Activated CD8-positive, alpha-beta T cell treated with anti-CD3 and anti-CD28 coated beads, Interleukin-2, amount 10 ng/mL, durations not matched to agents 7 days and 5 days (primary cell): ENCODE data around the gene DRD1. TPM values are rescaled to one million over a fixed set of nuclear protein-coding genes. Genes with fewer than 3 reads are reported as not detected.
"Not testable (repeated sequence)": the region's sequence is repeated elsewhere in the genome, so short reads cannot be mapped to it uniquely, and the experiment has no call there.

ENCODE experiments used
- ATAC-seq: fragments of 150-1000 bp; cut with Tn5 transposase; one replicate; pipeline ENCODE4 v1.10.0; 2021; ENCODE audit warnings: moderate library complexity
- CTCF ChIA-PET: fragments of 350-600 bp; sonication (Branson Sonifier 250); formaldehyde crosslinking; loops from one replicate; lab custom pipeline; 2021; ENCODE audit warnings: antibody characterized with exemption; lab: Charles Lee
- POLR2A ChIA-PET: fragments of 350-600 bp; sonication (Branson Sonifier 250); formaldehyde crosslinking; loops from one replicate; lab custom pipeline; 2021; ENCODE audit warnings: antibody characterized with exemption; lab: Charles Lee
- DNase-seq: peaks from one replicate; pipeline ENCODE4 v3.0.0-alpha.2; 2020
- H3K27ac Mint-ChIP-seq: one replicate; pipeline ENCODE4 v1.8.0; 2021; ENCODE audit warnings: mild to moderate bottlenecking, mixed read lengths
- H3K27me3 Mint-ChIP-seq: one replicate; pipeline ENCODE4 v1.8.0; 2021; ENCODE audit warnings: low read depth, mixed read lengths
- H3K36me3 Mint-ChIP-seq: one replicate; pipeline ENCODE4 v1.8.0; 2021; ENCODE audit warnings: low read depth, mixed read lengths
- H3K4me1 Mint-ChIP-seq: one replicate; pipeline ENCODE4 v1.8.0; 2021; ENCODE audit warnings: low read depth, mixed read lengths
- H3K4me3 Mint-ChIP-seq: one replicate; pipeline ENCODE4 v1.8.0; 2021; ENCODE audit warnings: mild to moderate bottlenecking, mixed read lengths
- H3K9me3 Mint-ChIP-seq: one replicate; pipeline ENCODE4 v1.8.0; 2022; ENCODE audit warnings: mixed read lengths; ENCODE audit not compliant: insufficient read depth
- total RNA-seq, 2 experiments: library from RNA; stranded (reverse); gene quantifications; one replicate each; pipeline ENCODE4 v1.2.3, GENCODE V29; 2021

The DRD1 gene
- total RNA-seq, 2 experiments from 2014 or later: not detected

DNA sequence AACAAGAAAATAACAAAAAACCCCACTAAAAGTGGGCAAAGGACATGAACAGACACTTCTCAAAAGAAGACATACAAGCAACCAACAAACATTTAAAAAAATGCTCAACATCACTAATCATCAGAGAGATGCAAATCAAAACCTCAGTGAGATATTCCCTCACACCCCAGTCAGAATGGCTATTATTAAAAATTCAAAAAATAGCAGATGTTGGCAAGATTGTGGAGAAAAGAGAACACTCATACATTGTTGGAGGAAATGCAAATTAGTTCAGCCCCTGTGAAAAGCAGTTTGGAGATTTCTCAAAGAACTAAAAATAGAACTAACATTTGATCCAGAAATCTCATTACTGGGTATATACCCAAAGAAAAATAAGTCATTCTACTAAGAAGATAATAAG, 19.4 kb downstream of the DRD1 start:
- H3K4me1 Mint-ChIP-seq, DNase-seq, H3K36me3 Mint-ChIP-seq, POLR2A ChIA-PET, CTCF ChIA-PET, H3K27ac Mint-ChIP-seq, H3K9me3 Mint-ChIP-seq, H3K4me3 Mint-ChIP-seq, ATAC-seq: not testable (repeated sequence)
- H3K27me3 Mint-ChIP-seq: peaks cover 14% of the 10 kb centered on the region

DNA sequence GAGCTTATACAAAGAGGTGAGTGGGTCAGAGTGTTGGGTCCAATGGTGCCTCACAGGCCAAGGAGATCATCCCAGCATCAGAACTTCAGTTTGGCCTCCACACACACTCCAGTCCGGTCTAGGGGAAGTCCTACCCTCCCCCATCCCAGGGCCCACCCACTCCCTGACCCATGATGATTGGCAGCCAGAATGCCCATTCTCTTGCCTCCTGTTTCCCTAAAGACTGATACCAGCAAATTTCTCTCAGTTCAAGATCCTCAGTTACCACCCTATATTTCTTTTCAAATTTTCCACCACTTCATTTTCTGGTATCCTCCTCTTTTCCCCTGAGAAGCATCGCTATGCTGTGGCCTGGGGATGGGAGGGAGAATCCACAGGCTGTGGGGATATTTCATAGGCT, 21.9 kb downstream of the DRD1 start:
- ATAC-seq (no peak), DNase-seq (no peak)
- no peaks in the 10 kb centered on the region for H3K36me3 Mint-ChIP-seq
- H3K4me1 Mint-ChIP-seq: no peaks in the 10 kb centered on the region
- no peaks in the 10 kb centered on the region for H3K9me3 Mint-ChIP-seq
- H3K27ac Mint-ChIP-seq: no peak overlapping the region
- H3K4me3 Mint-ChIP-seq: no peak overlapping the region
- H3K27me3 Mint-ChIP-seq: peaks cover 10% of the 10 kb centered on the region
- CTCF ChIA-PET: no interaction called here
- POLR2A ChIA-PET: no interaction called here

DNA sequence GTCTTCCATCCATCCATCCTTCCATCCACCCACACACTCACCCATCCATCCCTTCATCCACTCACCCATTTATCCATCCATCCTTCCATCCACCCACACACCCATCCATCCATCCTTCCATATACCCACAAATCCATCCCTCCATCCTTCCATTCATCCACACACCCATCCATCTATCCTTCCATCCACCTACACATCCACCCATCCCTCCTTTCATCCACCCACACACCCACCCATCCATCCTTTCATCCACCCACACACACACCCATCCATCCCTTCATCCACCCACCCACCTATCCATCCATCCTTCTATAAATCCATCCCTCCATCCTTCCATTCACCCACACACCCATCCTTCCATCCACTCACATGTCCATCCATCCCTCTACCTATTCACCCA, 23.6 kb downstream of the DRD1 start:
- Mint-ChIP-seq H3K9me3 (peaks cover 3% of the 10 kb centered on the region), H3K36me3 (no peaks in the 10 kb centered on the region), H3K4me1 (no peaks in the 10 kb centered on the region), H3K27me3 (peaks cover 10% of the 10 kb centered on the region), H3K27ac (no peak overlapping the region), H3K4me3 (no peak overlapping the region)
- ChIA-PET POLR2A (no interaction called here), CTCF (no interaction called here)
- ATAC-seq: no peak
- no peak for DNase-seq

DNA sequence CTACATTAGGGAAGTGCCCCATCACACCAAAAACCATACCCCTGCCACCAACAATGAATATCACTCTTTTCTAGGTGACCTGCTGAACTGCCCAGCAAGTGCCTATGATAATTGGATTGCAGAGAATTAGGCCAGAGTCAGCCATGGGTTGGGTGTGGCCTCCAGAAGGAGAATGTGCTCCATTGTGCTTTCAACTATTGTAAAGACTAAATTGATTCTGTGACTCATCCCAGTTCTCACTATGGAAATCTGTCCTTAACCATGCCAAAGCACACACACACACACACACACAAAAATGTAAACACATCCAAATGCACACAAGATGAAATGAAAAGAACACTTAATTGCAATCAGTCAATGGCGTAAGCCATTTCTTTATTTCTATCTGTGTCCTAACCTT, 25.7 kb downstream of the DRD1 start:
- H3K9me3 Mint-ChIP-seq: peaks cover 3% of the 10 kb centered on the region
- H3K27me3 Mint-ChIP-seq: peaks cover 10% of the 10 kb centered on the region
- no peak overlapping the region for H3K27ac Mint-ChIP-seq
- ChIA-PET POLR2A (no interaction called here), CTCF (no interaction called here)
- ATAC-seq: no peak
- no peaks in the 10 kb centered on the region for H3K36me3 Mint-ChIP-seq
- no peak overlapping the region for H3K4me3 Mint-ChIP-seq
- no peak for DNase-seq
- no peaks in the 10 kb centered on the region for H3K4me1 Mint-ChIP-seq

DNA sequence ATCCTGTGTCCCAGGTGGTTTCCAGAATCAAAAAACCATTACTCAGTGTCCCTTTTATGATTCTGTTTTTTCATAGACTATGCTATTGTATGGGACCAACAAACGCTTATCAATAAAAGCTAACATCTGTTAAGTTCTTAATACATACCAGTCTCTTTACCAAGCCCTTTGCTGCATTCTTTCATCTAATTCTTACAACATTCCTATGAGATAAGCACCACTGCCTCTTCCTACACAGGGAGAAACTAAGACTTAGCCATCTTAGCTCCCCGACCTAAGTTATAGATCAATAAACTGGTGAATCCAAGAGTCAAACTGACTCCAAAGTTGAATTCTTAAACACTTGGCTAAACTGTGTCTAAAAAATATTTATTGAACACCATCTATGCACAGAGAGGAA, 26.6 kb downstream of the DRD1 start:
- H3K4me1 Mint-ChIP-seq: no peaks in the 10 kb centered on the region
- ChIA-PET POLR2A (no interaction called here), CTCF (interaction anchor here (1.0 kb wide), 1 partner anchor 301 kb away, joined by 3 read pairs; no protein-coding TSS in a partner anchor)
- peaks cover 7% of the 10 kb centered on the region for H3K27me3 Mint-ChIP-seq
- no peak overlapping the region for H3K27ac Mint-ChIP-seq
- DNase-seq: no peak
- peaks cover 3% of the 10 kb centered on the region for H3K9me3 Mint-ChIP-seq
- no peak for ATAC-seq
- no peak overlapping the region for H3K4me3 Mint-ChIP-seq
- H3K36me3 Mint-ChIP-seq: no peaks in the 10 kb centered on the region

DNA sequence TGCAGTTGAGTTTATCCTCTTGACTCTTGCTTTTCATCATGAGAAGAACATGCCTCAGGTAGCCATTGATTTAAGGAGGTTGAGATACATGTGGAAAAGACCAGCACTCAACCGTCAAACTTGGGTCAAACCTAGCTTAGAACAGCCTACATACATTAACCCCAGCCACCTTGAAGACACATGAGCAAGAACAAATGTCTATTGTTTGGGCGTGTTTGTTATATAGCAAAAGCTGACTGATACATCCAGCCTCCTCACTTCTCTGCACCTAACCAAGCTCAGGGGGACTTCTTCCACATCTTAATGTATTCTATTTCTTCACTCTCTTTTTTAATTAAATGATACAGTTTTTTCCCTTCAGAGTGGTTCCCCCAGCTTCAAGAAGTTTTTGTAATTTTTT, 28.7 kb downstream of the DRD1 start:
- Mint-ChIP-seq H3K4me3 (no peak overlapping the region), H3K36me3 (no peaks in the 10 kb centered on the region), H3K9me3 (peaks cover 3% of the 10 kb centered on the region), H3K4me1 (no peaks in the 10 kb centered on the region), H3K27ac (no peak overlapping the region), H3K27me3 (peaks cover 12% of the 10 kb centered on the region)
- CTCF ChIA-PET: no interaction called here
- no peak for ATAC-seq
- DNase-seq: no peak
- POLR2A ChIA-PET: no interaction called here

DNA sequence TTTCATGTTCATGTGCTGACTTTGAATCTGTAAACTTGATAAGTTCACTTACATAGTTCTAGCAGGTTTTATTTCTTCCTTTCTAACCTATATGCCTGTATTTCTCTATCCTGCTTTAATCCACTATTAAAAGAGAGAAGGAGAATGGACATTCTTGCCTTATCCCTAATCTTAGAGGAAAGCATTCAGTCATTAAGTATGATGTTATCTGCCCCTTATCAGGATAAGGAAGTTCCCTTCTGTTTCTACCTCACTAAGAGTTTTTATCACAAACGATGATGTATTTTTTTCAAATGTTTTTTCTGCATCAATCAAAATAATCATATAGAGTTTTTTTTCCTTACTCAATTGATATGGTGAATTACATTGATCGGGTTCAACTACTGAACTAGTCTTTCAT, 33.1 kb downstream of the DRD1 start:
- Mint-ChIP-seq H3K4me3 (no peak overlapping the region), H3K27ac (no peak overlapping the region), H3K4me1 (no peaks in the 10 kb centered on the region), H3K27me3 (peaks cover 26% of the 10 kb centered on the region), H3K9me3 (peaks cover 3% of the 10 kb centered on the region), H3K36me3 (no peaks in the 10 kb centered on the region)
- CTCF ChIA-PET: no interaction called here
- ATAC-seq: no peak
- POLR2A ChIA-PET: no interaction called here
- no peak for DNase-seq

DNA sequence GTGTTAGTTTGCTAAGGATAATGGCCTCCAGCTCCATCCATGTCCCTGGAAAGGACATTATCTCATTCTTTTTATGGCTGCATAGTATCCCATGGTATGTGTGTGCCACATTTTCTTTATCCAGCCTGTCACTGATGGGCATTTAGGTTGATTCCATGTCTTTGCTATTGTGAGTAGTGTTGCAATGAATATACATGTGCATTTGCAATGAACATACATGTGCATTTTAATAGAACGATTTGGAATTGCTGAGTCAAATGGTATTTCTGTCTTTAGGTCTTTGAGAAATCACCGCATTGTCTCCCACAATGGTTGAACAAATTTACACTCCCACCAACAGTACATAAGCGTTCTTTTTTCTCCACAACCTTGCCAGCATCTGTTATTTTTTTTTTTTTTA, 37.7 kb downstream of the DRD1 start:
- ATAC-seq (no peak), DNase-seq (no peak)
- ChIA-PET POLR2A (no interaction called here), CTCF (no interaction called here)
- no peak overlapping the region for H3K27ac Mint-ChIP-seq
- H3K36me3 Mint-ChIP-seq: no peaks in the 10 kb centered on the region
- no peaks in the 10 kb centered on the region for H3K9me3 Mint-ChIP-seq
- H3K4me1 Mint-ChIP-seq: no peaks in the 10 kb centered on the region
- no peak overlapping the region for H3K4me3 Mint-ChIP-seq
- H3K27me3 Mint-ChIP-seq: peaks cover 20% of the 10 kb centered on the region

DNA sequence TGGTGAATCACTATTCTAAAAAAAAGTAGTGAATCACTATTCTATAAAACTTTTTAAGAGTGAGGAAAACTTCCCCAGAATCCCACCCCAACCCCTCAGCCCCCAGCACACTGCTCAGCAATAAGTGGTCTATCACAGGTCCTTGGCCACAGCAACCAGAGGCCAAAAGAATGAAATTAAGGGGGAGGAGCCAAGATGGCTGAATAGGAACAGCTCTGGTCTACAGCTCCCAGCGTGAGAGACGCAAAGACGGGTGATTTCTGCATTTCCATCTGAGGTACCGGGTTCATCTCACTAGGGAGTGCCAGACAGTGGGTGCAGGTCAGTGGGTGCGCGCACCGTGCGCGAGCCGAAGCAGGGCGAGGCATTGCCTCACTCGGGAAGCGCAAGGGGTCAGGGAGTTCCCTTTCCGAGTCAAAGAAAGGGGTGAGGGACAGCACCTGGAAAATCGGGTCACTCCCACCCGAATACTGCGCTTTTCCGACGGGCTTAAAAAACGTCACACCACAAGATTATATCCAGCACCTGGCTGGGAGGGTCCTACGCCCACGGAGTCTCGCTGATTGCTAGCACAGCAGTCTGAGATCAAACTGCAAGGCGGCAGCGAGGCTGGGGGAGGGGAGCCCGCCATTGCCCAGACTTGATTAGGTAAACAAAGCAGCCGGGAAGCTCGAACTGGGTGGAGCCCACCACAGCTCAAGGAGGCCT, 46.2 kb downstream of the DRD1 start:
- not testable (repeated sequence) for H3K27ac Mint-ChIP-seq, H3K4me1 Mint-ChIP-seq, ATAC-seq

DNA sequence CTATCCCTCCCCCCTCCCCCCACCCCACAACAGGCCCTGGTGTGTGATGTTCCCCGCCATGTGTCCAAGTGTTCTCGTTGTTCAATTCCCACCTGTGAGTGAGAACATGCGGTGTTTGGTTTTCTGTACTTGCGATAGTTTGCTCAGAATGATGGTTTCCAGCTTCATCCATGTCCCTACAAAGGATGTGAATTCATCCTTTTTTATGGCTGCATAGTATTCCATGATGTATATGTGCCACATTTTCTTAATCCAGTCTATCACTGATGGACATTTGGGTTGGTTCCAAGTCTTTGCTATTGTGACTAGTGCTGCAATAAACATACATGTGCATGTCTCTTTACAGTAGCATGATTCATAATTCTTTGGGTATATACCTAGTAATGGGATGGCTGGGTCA, 48.6 kb downstream of the DRD1 start:
- H3K9me3 Mint-ChIP-seq, H3K4me3 Mint-ChIP-seq, POLR2A ChIA-PET: not testable (repeated sequence)

More for the DNA sequence above, 46.2 kb downstream of the DRD1 start:
- H3K36me3 Mint-ChIP-seq, DNase-seq, POLR2A ChIA-PET, CTCF ChIA-PET, H3K4me3 Mint-ChIP-seq, H3K27me3 Mint-ChIP-seq, H3K9me3 Mint-ChIP-seq: not testable (repeated sequence)

DNA sequence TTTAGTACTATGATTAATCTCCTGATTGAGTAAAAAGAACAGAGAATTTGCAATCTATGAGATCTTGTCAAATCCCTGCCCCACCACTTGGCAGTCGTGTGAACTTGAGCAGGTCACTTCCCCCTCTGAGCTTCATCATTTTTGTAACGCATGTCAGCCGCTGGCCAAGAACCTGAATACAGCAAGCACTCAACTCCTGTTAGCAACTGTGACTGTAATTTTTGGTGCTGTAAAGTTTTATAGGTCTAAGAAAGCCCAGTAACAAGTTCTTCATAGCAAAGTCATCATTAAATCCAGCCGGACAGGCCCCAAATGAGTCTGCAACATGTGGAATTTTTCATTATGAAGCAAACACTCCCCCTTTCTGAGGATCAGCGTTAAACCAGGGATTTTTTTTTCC, 49.4 kb downstream of the DRD1 start:
- ChIA-PET POLR2A (no interaction called here), CTCF (no interaction called here)
- no peak for ATAC-seq
- Mint-ChIP-seq H3K4me1 (no peaks in the 10 kb centered on the region), H3K4me3 (no peak overlapping the region), H3K9me3 (no peaks in the 10 kb centered on the region), H3K36me3 (no peaks in the 10 kb centered on the region), H3K27me3 (no peaks in the 10 kb centered on the region), H3K27ac (no peak overlapping the region)
- no peak for DNase-seq

More for the DNA sequence above, 48.6 kb downstream of the DRD1 start:
- CTCF ChIA-PET, H3K27ac Mint-ChIP-seq, ATAC-seq, DNase-seq, H3K36me3 Mint-ChIP-seq, H3K4me1 Mint-ChIP-seq, H3K27me3 Mint-ChIP-seq: not testable (repeated sequence)

DNA sequence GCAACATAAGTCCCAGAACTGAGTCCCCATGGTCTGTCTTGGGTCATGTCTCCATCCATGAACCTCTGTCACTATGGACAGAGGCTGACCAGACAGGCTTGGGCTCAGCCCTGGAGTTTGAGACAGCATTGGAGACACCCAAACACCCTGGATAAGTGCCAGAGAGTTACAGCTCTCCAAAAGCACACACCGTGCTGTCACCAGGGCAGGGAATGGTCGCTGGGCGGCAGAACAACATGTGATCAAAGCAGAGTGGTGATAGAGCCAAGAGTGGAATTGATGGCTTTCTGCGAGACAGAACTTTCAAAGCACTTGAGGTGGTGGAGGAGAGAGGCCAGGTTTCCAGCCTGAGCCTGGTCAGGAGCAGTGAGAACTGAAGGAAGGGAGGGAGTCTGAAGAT, 50.1 kb downstream of the DRD1 start:
- Mint-ChIP-seq H3K27ac (no peak overlapping the region), H3K4me1 (no peaks in the 10 kb centered on the region), H3K4me3 (no peak overlapping the region), H3K9me3 (no peaks in the 10 kb centered on the region), H3K27me3 (no peaks in the 10 kb centered on the region), H3K36me3 (no peaks in the 10 kb centered on the region)
- no peak for DNase-seq
- ATAC-seq: no peak
- ChIA-PET CTCF (no interaction called here), POLR2A (no interaction called here)

DNA sequence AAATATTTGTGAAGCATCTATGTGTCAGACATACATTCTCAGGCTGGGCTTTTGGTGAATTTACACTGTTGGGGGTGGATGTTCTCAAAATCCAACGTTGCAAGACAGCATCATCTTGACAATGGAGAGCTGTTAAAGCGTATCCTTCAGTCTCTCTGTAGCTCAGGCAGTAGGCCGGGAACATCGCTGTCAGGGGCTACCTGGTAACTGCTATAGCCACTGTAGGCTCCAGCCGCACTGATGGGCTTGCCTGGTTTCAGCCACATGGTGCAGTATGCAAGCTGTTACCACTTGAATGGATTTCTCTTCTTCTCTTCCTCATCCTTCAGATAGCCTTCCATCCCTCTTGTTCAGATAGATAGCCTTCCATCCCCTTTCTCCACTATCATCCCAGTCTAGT, 51.7 kb downstream of the DRD1 start:
- no peaks in the 10 kb centered on the region for H3K9me3 Mint-ChIP-seq
- H3K4me3 Mint-ChIP-seq: no peak overlapping the region
- CTCF ChIA-PET: no interaction called here

More for the DNA sequence above, 51.7 kb downstream of the DRD1 start:
- DNase-seq (no peak), ATAC-seq (no peak)
- Mint-ChIP-seq H3K36me3 (no peaks in the 10 kb centered on the region), H3K27me3 (no peaks in the 10 kb centered on the region), H3K4me1 (no peaks in the 10 kb centered on the region), H3K27ac (no peak overlapping the region)
- POLR2A ChIA-PET: no interaction called here
